GM12875 (cell line): ENCODE measurements around the gene ESRRG.

Source experiments
- H3K4me3 ChIP-seq: one replicate; pipeline ENCODE4 v1.5.1; 2011; ENCODE audit warnings: low read depth, low read length, control low read depth
- CTCF ChIP-seq: IDR thresholded peaks from 2 replicates; pipeline ENCODE4 v1.5.1; 2011; ENCODE audit warnings: low read depth, mild to moderate bottlenecking, control low read depth, inconsistent platforms, low read length, moderate library complexity, borderline replicate concordance; ENCODE audit not compliant: insufficient read depth

ESRRG gene

GRCh38 chr1:216731562-216731961, 8.3 kb upstream of the ESRRG start:
- no peak overlapping the region for H3K4me3 ChIP-seq
- TF ChIP-seq CTCF = no peak

GRCh38 chr1:216726435-216726834, 3.2 kb upstream of the ESRRG start:
- H3K4me3 ChIP-seq = no peak overlapping the region
- no peak for TF ChIP-seq CTCF

GRCh38 chr1:216722821-216723220, 408 bp downstream of the ESRRG start:
- TF ChIP-seq CTCF = no peak
- no peak overlapping the region for H3K4me3 ChIP-seq

DNA sequence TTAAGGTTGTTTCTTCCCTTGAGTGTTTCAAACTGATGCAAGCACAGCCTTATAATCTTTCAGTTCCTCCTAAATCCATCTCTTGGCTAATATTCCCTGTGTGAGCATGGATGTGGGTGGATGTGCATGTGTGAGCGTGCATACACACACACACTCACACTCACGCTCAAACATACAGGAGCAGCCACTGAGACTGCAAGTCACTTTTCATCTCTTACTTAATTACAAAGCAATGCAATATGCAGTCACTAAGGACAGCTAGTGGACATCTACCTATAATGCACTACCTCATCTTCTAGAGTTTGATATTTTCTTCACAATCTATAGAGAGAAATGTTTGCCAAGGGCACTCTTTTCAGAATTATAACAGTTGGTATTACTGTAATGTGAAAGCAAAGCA, 1.4 kb downstream of the ESRRG start:
- no peak for TF ChIP-seq CTCF
- H3K4me3 ChIP-seq = no peak overlapping the region

GRCh38 chr1:216721062-216721461, 2.2 kb downstream of the ESRRG start:
- no peak for TF ChIP-seq CTCF
- no peak overlapping the region for H3K4me3 ChIP-seq

GRCh38 chr1:216711712-216712111, 11.5 kb downstream of the ESRRG start:
- H3K4me3 ChIP-seq = no peak overlapping the region
- TF ChIP-seq CTCF = no peak

DNA sequence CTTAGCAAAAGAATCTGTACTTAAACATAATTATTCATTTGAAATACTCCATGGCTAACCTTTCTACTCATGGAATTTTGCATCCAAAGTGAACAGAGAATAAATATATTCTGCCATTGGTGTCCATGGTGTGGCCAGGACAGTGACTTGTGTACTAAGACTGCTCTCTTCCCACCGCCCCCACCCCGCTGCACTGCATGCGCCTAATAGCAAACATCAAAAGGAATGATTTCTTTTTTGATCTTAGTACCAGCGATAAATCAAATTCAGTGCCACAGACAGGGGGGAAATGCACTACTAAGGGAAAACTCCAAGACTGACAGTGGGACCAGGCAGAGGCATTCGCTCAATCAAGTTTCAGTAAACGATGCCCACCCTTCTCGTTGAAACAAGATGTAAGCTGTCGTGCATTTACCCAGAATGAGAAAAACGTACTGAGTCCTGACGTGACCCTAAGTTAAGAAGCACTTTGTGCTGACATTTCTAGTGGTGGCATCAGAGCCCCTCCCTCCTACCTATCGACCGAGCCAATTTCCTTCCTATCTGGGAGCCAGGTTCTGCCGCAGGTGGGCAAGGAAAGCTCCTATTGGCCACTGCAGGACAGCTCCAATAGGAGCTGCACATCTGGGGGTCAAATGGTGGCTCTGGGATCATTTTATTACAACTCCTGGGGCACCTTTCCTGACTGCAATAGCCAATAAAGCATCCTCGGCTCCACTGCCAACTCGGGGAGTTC, 12.5 kb downstream of the ESRRG start:
- no peak for TF ChIP-seq CTCF

More for the DNA sequence above, 12.5 kb downstream of the ESRRG start:
- no peak overlapping the region for H3K4me3 ChIP-seq
